ENCODE results near the gene NXT2. TPM values are rescaled to one million over a fixed set of nuclear protein-coding genes. Genes with fewer than 3 reads are reported as not detected.
"Not testable (repeated sequence)": the region's sequence is repeated elsewhere in the genome, so short reads cannot be mapped to it uniquely, and the experiment has no call there.

The NXT2 gene
- total RNA-seq, 5 donors from 2014 or later (not counting 1 experiment from before 2014, with no cell fraction given) = 6.4 to 7.9 (median 6.9) TPM

DNA sequence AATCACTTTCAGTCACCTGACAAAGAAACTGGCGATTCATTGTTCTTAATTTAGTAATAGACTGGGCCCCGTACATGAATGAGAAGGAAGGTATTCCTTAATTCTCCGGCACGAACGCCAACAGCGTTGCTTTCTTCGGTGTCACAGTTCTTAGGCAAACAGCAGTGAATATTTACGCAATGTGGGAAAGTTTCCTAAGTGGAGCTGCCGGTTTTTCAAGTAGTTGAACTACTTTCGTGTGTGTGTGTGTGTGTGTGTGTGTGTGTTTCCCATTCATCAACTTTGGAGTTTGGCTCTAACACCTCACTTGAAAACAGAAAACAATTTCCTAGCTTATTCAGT, 651 bp downstream of the NXT2 start:
- H3K4me1 ChIP-seq (ENCODE audit: control insufficient read depth in 1 of 2, extremely low read depth in 1 of 2, insufficient read depth in 2 of 2, low read length in 2 of 2) = peaks cover 2% of the 10 kb centered on the region in 2 experiments
- peak overlapping the region; percentile 58 to 67 for H3K4me3 ChIP-seq (ENCODE audit: control insufficient read depth in 1 of 2, extremely low read depth in 1 of 2, low read length in 1 of 2)
- no peaks in the 10 kb centered on the region for H3K27me3 ChIP-seq (replicated peaks in 1 of 2; ENCODE audit: control insufficient read depth in 2 of 2, extremely low read depth in 1 of 2, insufficient read depth in 2 of 2, low read length in 1 of 2)
- H3K27ac Mint-ChIP-seq = peak overlapping the region; percentile 99
- H3K4me3 Mint-ChIP-seq = peak overlapping the region; percentile 88 to 91 (median 89)
- CTCF ChIA-PET = no interaction called here
- H3K36me3 ChIP-seq (ENCODE audit: control insufficient read depth in 2 of 2, extremely low read depth in 1 of 2, insufficient read depth in 1 of 2, low read length in 1 of 2) = no peaks in the 10 kb centered on the region
- no peaks in the 10 kb centered on the region for H3K9me3 Mint-ChIP-seq
- peaks cover 6 to 25% (median 12%) of the 10 kb centered on the region in 3 donors for H3K4me1 Mint-ChIP-seq
- POLR2A ChIA-PET = interaction anchor here in 1 of 2 donors (0.6 kb wide), 2 partner anchors 160 to 1291 kb away, joined by 3 to 4 read pairs; no protein-coding TSS in a partner anchor
- no peaks in the 10 kb centered on the region for H3K9me3 ChIP-seq
- H3K36me3 Mint-ChIP-seq = no peaks in the 10 kb centered on the region
- H3K27me3 Mint-ChIP-seq = peaks cover 7 to 17% of the 10 kb centered on the region in 2 donors
- peak overlapping the region; percentile 84 for H3K27ac ChIP-seq (ENCODE audit: low read length)
- DNase-seq (no peak), ATAC-seq (replicated peaks in 1 of 4) (no peak)
- WGBS (ENCODE audit: insufficient coverage) = no CpG with 5 or more reads among the region's 10 CpGs

DNA sequence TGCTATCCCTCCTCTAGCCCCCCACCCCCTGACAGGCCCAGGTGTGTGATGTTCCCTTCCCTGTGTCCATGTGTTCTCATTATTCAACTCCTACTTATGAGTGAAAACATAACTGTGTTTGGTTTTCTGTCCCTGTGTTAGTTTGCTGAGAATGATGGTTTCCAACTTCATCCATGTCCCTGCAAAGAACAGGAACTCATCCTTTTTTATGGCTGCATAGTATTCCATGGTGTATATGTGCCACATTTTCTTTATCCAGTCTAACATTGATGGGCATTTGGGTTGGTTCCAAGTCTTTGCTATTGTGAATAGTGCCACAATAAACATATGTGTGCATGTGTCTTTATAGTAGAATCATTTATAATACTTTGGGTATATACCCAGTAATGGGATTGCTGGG, 2.4 kb downstream of the NXT2 start:
- H3K4me1 ChIP-seq (ENCODE audit: control insufficient read depth in 1 of 2, extremely low read depth in 1 of 2, insufficient read depth in 2 of 2, low read length in 2 of 2); H3K9me3 Mint-ChIP-seq; ATAC-seq (replicated peaks in 1 of 4); POLR2A ChIA-PET; H3K27me3 Mint-ChIP-seq; H3K36me3 ChIP-seq (ENCODE audit: control insufficient read depth in 2 of 2, extremely low read depth in 1 of 2, insufficient read depth in 1 of 2, low read length in 1 of 2); H3K36me3 Mint-ChIP-seq; DNase-seq; H3K9me3 ChIP-seq; H3K4me3 ChIP-seq (ENCODE audit: control insufficient read depth in 1 of 2, extremely low read depth in 1 of 2, low read length in 1 of 2); CTCF ChIA-PET; H3K27ac ChIP-seq (ENCODE audit: low read length); H3K27ac Mint-ChIP-seq; H3K4me3 Mint-ChIP-seq; H3K27me3 ChIP-seq (replicated peaks in 1 of 2; ENCODE audit: control insufficient read depth in 2 of 2, extremely low read depth in 1 of 2, insufficient read depth in 2 of 2, low read length in 1 of 2): not testable (repeated sequence)
- peaks cover 6 to 21% (median 12%) of the 10 kb centered on the region in 3 donors for H3K4me1 Mint-ChIP-seq

DNA sequence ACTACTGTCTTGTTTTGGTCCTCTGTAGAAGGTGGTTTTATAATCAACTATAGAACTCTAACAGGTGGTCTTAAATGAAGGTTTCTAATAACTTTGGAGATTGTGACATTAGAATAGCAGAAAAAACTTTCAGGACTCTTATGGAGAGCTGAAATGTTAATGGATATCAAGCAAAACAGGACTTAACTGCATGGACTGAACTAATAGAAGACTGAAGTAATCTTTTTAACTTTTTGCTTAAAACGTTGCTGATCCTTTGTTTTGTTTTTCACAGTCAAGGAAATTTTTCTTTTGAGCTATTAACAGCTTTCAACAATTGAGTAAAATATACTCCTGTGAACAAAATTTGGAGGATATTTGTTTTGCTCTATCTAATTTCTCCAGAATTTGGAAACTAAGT, 17.2 kb downstream of the NXT2 start:
- Mint-ChIP-seq H3K9me3 (no peaks in the 10 kb centered on the region), H3K36me3 (no peaks in the 10 kb centered on the region), H3K4me3 (no peak overlapping the region), H3K27me3 (peaks cover 7 to 43% of the 10 kb centered on the region in 2 donors), H3K4me1 (no peaks in the 10 kb centered on the region), H3K27ac (no peak overlapping the region)
- Histone ChIP-seq H3K27me3 (replicated peaks in 1 of 2; ENCODE audit: control insufficient read depth in 2 of 2, extremely low read depth in 1 of 2, insufficient read depth in 2 of 2, low read length in 1 of 2) (no peaks in the 10 kb centered on the region), H3K4me1 (ENCODE audit: control insufficient read depth in 1 of 2, extremely low read depth in 1 of 2, insufficient read depth in 2 of 2, low read length in 2 of 2) (no peaks in the 10 kb centered on the region), H3K27ac (ENCODE audit: low read length) (no peak overlapping the region), H3K4me3 (ENCODE audit: control insufficient read depth in 1 of 2, extremely low read depth in 1 of 2, low read length in 1 of 2) (no peak overlapping the region), H3K9me3 (no peaks in the 10 kb centered on the region), H3K36me3 (ENCODE audit: control insufficient read depth in 2 of 2, extremely low read depth in 1 of 2, insufficient read depth in 1 of 2, low read length in 1 of 2) (no peaks in the 10 kb centered on the region)
- ChIA-PET CTCF (interaction anchor here in 1 of 2 donors (0.6 kb wide), 1 partner anchor 498 kb away, joined by 8 read pairs; no protein-coding TSS in a partner anchor), POLR2A (interaction anchor here in 1 of 2 donors (1.2 kb wide), 1 partner anchor 24 kb away, joined by 3 read pairs; no protein-coding TSS in a partner anchor)
- ATAC-seq (replicated peaks in 1 of 4) = no peak
- WGBS (ENCODE audit: insufficient coverage) = no CpG with 5 or more reads among the region's 1 CpG
- no peak for DNase-seq

DNA sequence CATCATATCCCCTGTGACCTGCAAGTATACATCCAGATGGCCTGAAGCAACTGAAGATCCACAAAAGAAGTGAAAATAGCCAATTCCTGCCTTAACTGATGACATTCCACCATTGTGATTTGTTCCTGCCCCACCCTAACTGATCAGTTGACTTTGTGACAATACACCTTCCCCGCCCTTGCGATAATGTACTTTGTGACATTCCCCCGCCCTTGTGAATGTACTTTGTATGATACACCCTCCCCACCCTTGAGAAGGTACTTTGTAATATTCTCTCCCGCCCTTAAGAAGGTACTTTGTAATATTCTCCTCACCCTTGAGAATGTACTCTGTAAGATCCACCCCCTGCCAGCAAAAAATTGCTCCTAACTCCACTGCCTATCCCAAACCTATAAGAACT, 39.4 kb downstream of the NXT2 start:
- H3K4me3 ChIP-seq (ENCODE audit: control insufficient read depth in 1 of 2, extremely low read depth in 1 of 2, low read length in 1 of 2); H3K4me3 Mint-ChIP-seq; H3K9me3 ChIP-seq; DNase-seq; H3K27ac Mint-ChIP-seq; CTCF ChIA-PET; H3K4me1 Mint-ChIP-seq; ATAC-seq (replicated peaks in 1 of 4); H3K4me1 ChIP-seq (ENCODE audit: control insufficient read depth in 1 of 2, extremely low read depth in 1 of 2, insufficient read depth in 2 of 2, low read length in 2 of 2); H3K27me3 ChIP-seq (replicated peaks in 1 of 2; ENCODE audit: control insufficient read depth in 2 of 2, extremely low read depth in 1 of 2, insufficient read depth in 2 of 2, low read length in 1 of 2); H3K9me3 Mint-ChIP-seq; H3K36me3 ChIP-seq (ENCODE audit: control insufficient read depth in 2 of 2, extremely low read depth in 1 of 2, insufficient read depth in 1 of 2, low read length in 1 of 2); H3K27ac ChIP-seq (ENCODE audit: low read length); POLR2A ChIA-PET; H3K36me3 Mint-ChIP-seq: not testable (repeated sequence)
- peaks cover 0 to 20% of the 10 kb centered on the region in 2 donors for H3K27me3 Mint-ChIP-seq
- WGBS (ENCODE audit: insufficient coverage) = 80% methylated on average over 1 of the region's 4 CpGs

DNA sequence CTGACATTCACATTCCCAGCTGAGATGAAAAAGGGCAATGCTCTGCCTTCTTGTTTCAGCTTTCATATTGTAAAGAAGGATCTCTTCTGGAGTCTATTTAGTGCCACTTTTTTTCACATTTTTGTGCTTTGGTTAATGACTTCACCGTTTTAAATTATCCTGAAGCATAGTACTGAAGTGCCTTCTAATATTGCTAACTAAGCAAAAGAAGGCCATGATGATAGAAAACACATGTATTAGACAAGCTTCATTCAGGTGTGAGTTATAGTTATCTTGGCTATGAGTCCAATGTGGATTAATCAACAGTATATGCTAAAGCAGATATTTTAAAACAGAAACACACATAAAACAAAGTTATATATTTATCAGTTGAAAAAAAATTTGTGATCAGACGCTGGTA, 40.4 kb downstream of the NXT2 start:
- Mint-ChIP-seq H3K9me3 (no peaks in the 10 kb centered on the region), H3K36me3 (no peaks in the 10 kb centered on the region), H3K27ac (no peak overlapping the region), H3K27me3 (peaks cover 0 to 23% of the 10 kb centered on the region in 2 donors), H3K4me3 (no peak overlapping the region), H3K4me1 (no peaks in the 10 kb centered on the region)
- no peaks in the 10 kb centered on the region for H3K4me1 ChIP-seq (ENCODE audit: control insufficient read depth in 1 of 2, extremely low read depth in 1 of 2, insufficient read depth in 2 of 2, low read length in 2 of 2)
- H3K27me3 ChIP-seq (replicated peaks in 1 of 2; ENCODE audit: control insufficient read depth in 2 of 2, extremely low read depth in 1 of 2, insufficient read depth in 2 of 2, low read length in 1 of 2) = no peaks in the 10 kb centered on the region
- ChIA-PET CTCF (interaction anchor here in 1 of 2 donors (0.6 kb wide), 1 partner anchor 580 kb away, joined by 3 read pairs; no protein-coding TSS in a partner anchor), POLR2A (no interaction called here)
- no peaks in the 10 kb centered on the region for H3K9me3 ChIP-seq
- no CpG with 5 or more reads among the region's 2 CpGs for WGBS (ENCODE audit: insufficient coverage)
- H3K4me3 ChIP-seq (ENCODE audit: control insufficient read depth in 1 of 2, extremely low read depth in 1 of 2, low read length in 1 of 2) = no peak overlapping the region
- no peak overlapping the region for H3K27ac ChIP-seq (ENCODE audit: low read length)
- ATAC-seq (replicated peaks in 1 of 4) = no peak
- no peaks in the 10 kb centered on the region for H3K36me3 ChIP-seq (ENCODE audit: control insufficient read depth in 2 of 2, extremely low read depth in 1 of 2, insufficient read depth in 1 of 2, low read length in 1 of 2)
- no peak for DNase-seq

DNA sequence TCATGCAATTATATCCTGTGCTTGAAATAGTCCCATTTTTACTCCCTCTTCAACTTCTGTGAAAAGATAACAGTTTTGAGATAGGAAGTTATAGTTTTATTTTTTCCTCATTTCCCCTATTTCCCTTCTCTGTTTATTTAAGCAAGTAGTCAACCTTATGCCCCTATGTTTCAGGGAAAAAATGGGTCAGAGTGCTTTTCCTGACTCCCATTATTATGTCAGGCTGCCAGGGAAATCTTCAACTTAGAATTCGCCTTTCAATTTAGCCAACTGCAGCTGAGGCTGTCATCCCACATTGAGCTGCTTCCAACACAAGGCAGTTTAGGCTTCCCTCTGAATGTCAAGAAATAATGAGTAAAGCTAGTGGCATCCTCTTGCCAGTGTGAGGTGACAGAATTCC, 42.3 kb downstream of the NXT2 start:
- Histone ChIP-seq H3K27ac (ENCODE audit: low read length) (no peak overlapping the region), H3K4me3 (ENCODE audit: control insufficient read depth in 1 of 2, extremely low read depth in 1 of 2, low read length in 1 of 2) (no peak overlapping the region), H3K27me3 (replicated peaks in 1 of 2; ENCODE audit: control insufficient read depth in 2 of 2, extremely low read depth in 1 of 2, insufficient read depth in 2 of 2, low read length in 1 of 2) (no peaks in the 10 kb centered on the region), H3K9me3 (no peaks in the 10 kb centered on the region), H3K36me3 (ENCODE audit: control insufficient read depth in 2 of 2, extremely low read depth in 1 of 2, insufficient read depth in 1 of 2, low read length in 1 of 2) (no peaks in the 10 kb centered on the region), H3K4me1 (ENCODE audit: control insufficient read depth in 1 of 2, extremely low read depth in 1 of 2, insufficient read depth in 2 of 2, low read length in 2 of 2) (no peaks in the 10 kb centered on the region)
- ATAC-seq (replicated peaks in 1 of 4) (no peak), DNase-seq (no peak)
- peaks cover 0 to 28% of the 10 kb centered on the region in 2 donors for H3K27me3 Mint-ChIP-seq
- ChIA-PET POLR2A (no interaction called here), CTCF (interaction anchor here in 1 of 2 donors (0.6 kb wide), 1 partner anchor 244 kb away, joined by 4 read pairs; no protein-coding TSS in a partner anchor)
- H3K9me3 Mint-ChIP-seq = no peaks in the 10 kb centered on the region
- no peaks in the 10 kb centered on the region for H3K4me1 Mint-ChIP-seq
- no peaks in the 10 kb centered on the region for H3K36me3 Mint-ChIP-seq
- H3K4me3 Mint-ChIP-seq = no peak overlapping the region
- H3K27ac Mint-ChIP-seq = no peak overlapping the region
- no CpG with 5 or more reads among the region's 1 CpG for WGBS (ENCODE audit: insufficient coverage)

DNA sequence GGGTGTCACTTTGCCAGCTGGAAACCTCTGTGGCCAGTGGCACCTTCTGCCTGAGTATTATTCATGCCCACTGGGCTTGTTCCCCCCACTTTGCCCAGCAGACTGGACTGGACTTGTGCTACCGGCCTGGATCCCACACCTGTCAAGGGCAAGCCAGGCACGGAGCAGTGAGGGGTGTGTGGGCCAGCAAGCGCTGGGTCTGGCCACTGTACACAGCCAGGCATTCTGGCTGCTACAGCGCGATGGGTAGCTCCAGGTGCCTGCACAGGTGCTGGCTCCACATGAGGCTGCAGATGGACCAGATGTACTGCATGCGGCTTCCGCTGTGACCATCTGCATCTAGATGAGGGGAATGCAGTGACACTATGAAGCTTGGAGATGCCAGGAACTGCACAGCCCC, 48.8 kb downstream of the NXT2 start:
- DNase-seq = no peak
- H3K9me3 ChIP-seq = no peaks in the 10 kb centered on the region
- H3K4me3 Mint-ChIP-seq = no peak overlapping the region
- H3K27ac ChIP-seq (ENCODE audit: low read length) = no peak overlapping the region
- no peaks in the 10 kb centered on the region for H3K4me1 ChIP-seq (ENCODE audit: control insufficient read depth in 1 of 2, extremely low read depth in 1 of 2, insufficient read depth in 2 of 2, low read length in 2 of 2)
- H3K9me3 Mint-ChIP-seq = no peaks in the 10 kb centered on the region
- no peak overlapping the region for H3K27ac Mint-ChIP-seq
- WGBS (ENCODE audit: insufficient coverage) = no CpG with 5 or more reads among the region's 7 CpGs
- H3K27me3 Mint-ChIP-seq = peaks cover 4 to 39% of the 10 kb centered on the region in 2 donors
- H3K27me3 ChIP-seq (replicated peaks in 1 of 2; ENCODE audit: control insufficient read depth in 2 of 2, extremely low read depth in 1 of 2, insufficient read depth in 2 of 2, low read length in 1 of 2) = peaks cover 0 to 4% of the 10 kb centered on the region in 2 experiments
- no peak for ATAC-seq (replicated peaks in 1 of 4)
- ChIA-PET POLR2A (no interaction called here), CTCF (no interaction called here)
- no peak overlapping the region for H3K4me3 ChIP-seq (ENCODE audit: control insufficient read depth in 1 of 2, extremely low read depth in 1 of 2, low read length in 1 of 2)
- no peaks in the 10 kb centered on the region for H3K36me3 ChIP-seq (ENCODE audit: control insufficient read depth in 2 of 2, extremely low read depth in 1 of 2, insufficient read depth in 1 of 2, low read length in 1 of 2)
- H3K4me1 Mint-ChIP-seq = no peaks in the 10 kb centered on the region
- no peaks in the 10 kb centered on the region for H3K36me3 Mint-ChIP-seq

All from T-cell (primary cell).